SK-N-SH treated with all-trans-retinoic acid at 6 μM for 48 hours (cell line): ENCODE measurements around the gene TEX2.

Source experiments
- ATAC-seq: fragments of 200-7000 bp; cut with Tn5 transposase; 3 replicates; pipeline ENCODE4 v1.9.1; 2020; ENCODE audit warnings: mild to moderate bottlenecking, moderate library complexity
- ARNTL ChIP-seq: fragments of 450-650 bp; formaldehyde crosslinking; IDR thresholded peaks from 2 replicates; pipeline ENCODE4 v1.5.0; 2020; ENCODE audit warnings: low read depth, mild to moderate bottlenecking, moderate library complexity, borderline replicate concordance
- BACH2 ChIP-seq: fragments of 250-450 bp; sonication (Bioruptor Pico); IDR thresholded peaks from 2 replicates; pipeline ENCODE4 v1.9.0; 2021; ENCODE audit warnings: mild to moderate bottlenecking, borderline replicate concordance
- CREB5 ChIP-seq: fragments of 250-450 bp; sonication (Bioruptor Pico); IDR thresholded peaks from 2 replicates; pipeline ENCODE4 v1.5.1; 2020; ENCODE audit warnings: low read depth, mild to moderate bottlenecking, moderate library complexity
- CSDC2 ChIP-seq: fragments of 250-450 bp; sonication (Bioruptor Pico); IDR thresholded peaks from 2 replicates; pipeline ENCODE4 v1.5.0; 2020; ENCODE audit warnings: mild to moderate bottlenecking, moderate library complexity
- ESRRG ChIP-seq: fragments of 250-450 bp; sonication (Bioruptor Pico); IDR thresholded peaks from 2 replicates; pipeline ENCODE4 v1.6.1; 2021; ENCODE audit warnings: mild to moderate bottlenecking
- GLIS3 ChIP-seq: fragments of 250-450 bp; sonication (Bioruptor Pico); IDR thresholded peaks from 2 replicates; pipeline ENCODE4 v1.5.0; 2020; ENCODE audit warnings: mild to moderate bottlenecking, moderate library complexity
- ISL1 ChIP-seq: fragments of 250-450 bp; sonication (Bioruptor Pico); IDR thresholded peaks from 2 replicates; pipeline ENCODE4 v2.1.2; 2022; ENCODE audit warnings: mild to moderate bottlenecking, moderate library complexity
- OSR1 ChIP-seq: fragments of 250-450 bp; sonication (Bioruptor Pico); IDR thresholded peaks from 2 replicates; pipeline ENCODE4 v1.8.0; 2022; ENCODE audit warnings: moderate library complexity, mild to moderate bottlenecking, inconsistent platforms
- PATZ1 ChIP-seq: fragments of 250-450 bp; sonication (Bioruptor Pico); IDR thresholded peaks from 2 replicates; pipeline ENCODE4 v1.8.0; 2020; ENCODE audit warnings: mild to moderate bottlenecking, moderate library complexity, borderline replicate concordance
- POU6F1 ChIP-seq: fragments of 250-450 bp; sonication (Bioruptor Pico); IDR thresholded peaks from 2 replicates; pipeline ENCODE4 v1.8.0; 2021; ENCODE audit warnings: low read depth, mild to moderate bottlenecking, moderate library complexity, borderline replicate concordance
- RARB ChIP-seq: fragments of 250-450 bp; sonication (Bioruptor Pico); IDR thresholded peaks from 2 replicates; pipeline ENCODE4 v1.8.0; 2021; ENCODE audit warnings: mild to moderate bottlenecking, moderate library complexity
- TCF4 ChIP-seq: fragments of 250-450 bp; sonication (Bioruptor Pico); IDR thresholded peaks from 2 replicates; pipeline ENCODE4 v1.8.0; 2021; ENCODE audit warnings: mild to moderate bottlenecking, moderate library complexity, borderline replicate concordance
- TSHZ2 ChIP-seq: fragments of 250-450 bp; sonication (Bioruptor Pico); IDR thresholded peaks from 2 replicates; pipeline ENCODE4 v1.5.0; 2020; ENCODE audit warnings: mild to moderate bottlenecking, moderate library complexity
- ZC3H10 ChIP-seq: fragments of 250-450 bp; sonication (Bioruptor Pico); IDR thresholded peaks from 2 replicates; pipeline ENCODE4 v1.5.1; 2021; ENCODE audit warnings: mild to moderate bottlenecking, moderate library complexity
- ZFP3 ChIP-seq: fragments of 250-450 bp; sonication (Bioruptor Pico); IDR thresholded peaks from 2 replicates; pipeline ENCODE4 v1.5.0; 2020; ENCODE audit warnings: mild to moderate bottlenecking, moderate library complexity
- ZFP30 ChIP-seq: fragments of 450-650 bp; formaldehyde crosslinking; IDR thresholded peaks from 2 replicates; pipeline ENCODE4 v1.5.0; 2022; ENCODE audit warnings: mild to moderate bottlenecking, moderate library complexity
- ZNF565 ChIP-seq: fragments of 450-650 bp; formaldehyde crosslinking; conservative IDR thresholded peaks from 2 replicates; pipeline ENCODE4 v1.5.0; 2020; ENCODE audit warnings: low read depth, mild to moderate bottlenecking, moderate library complexity
- ZNF70 ChIP-seq: fragments of 450-650 bp; formaldehyde crosslinking; IDR thresholded peaks from 2 replicates; pipeline ENCODE4 v1.5.0; 2020; ENCODE audit warnings: mild to moderate bottlenecking, moderate library complexity
- ZNF8 ChIP-seq: fragments of 450-650 bp; formaldehyde crosslinking; IDR thresholded peaks from 2 replicates; pipeline ENCODE4 v1.5.0; 2020; ENCODE audit warnings: mild to moderate bottlenecking, moderate library complexity

Gene TEX2

GRCh38 chr17:64161380-64162176, 101.5 kb downstream of the TEX2 start:
- ATAC-seq, result no peak
- TF ChIP-seq RARB (CRISPR knock-in tag), result no peak
- TF ChIP-seq TSHZ2 (CRISPR knock-in tag), result no peak
- TF ChIP-seq ZFP30 (CRISPR knock-in tag), result no peak
- TF ChIP-seq GLIS3, result no peak
- TF ChIP-seq CREB5 (CRISPR knock-in tag), result no peak
- no peak for TF ChIP-seq ZNF70 (CRISPR knock-in tag)
- no peak for TF ChIP-seq ESRRG (CRISPR knock-in tag)
- TF ChIP-seq TCF4 (CRISPR knock-in tag), result no peak

- peak; percentile 42 for ATAC-seq
- no peak for TF ChIP-seq ZNF70 (CRISPR knock-in tag)
- no peak for TF ChIP-seq ESRRG (CRISPR knock-in tag)
- TF ChIP-seq ZNF8 (CRISPR knock-in tag), result no peak
- no peak for TF ChIP-seq ZFP30 (CRISPR knock-in tag)
- TF ChIP-seq RARB (CRISPR knock-in tag), result no peak
- TF ChIP-seq POU6F1, result no peak
- TF ChIP-seq GLIS3, result no peak
- no peak for TF ChIP-seq PATZ1 (CRISPR knock-in tag)
- TF ChIP-seq ZNF565 (CRISPR knock-in tag), result no peak
- TF ChIP-seq ZFP3, result no peak
Observed at GRCh38 chr17:64160378-64160777, 102.7 kb downstream of the TEX2 start.

GRCh38 chr17:64158831-64159590, 104.0 kb downstream of the TEX2 start:
- no peak for ATAC-seq
- no peak for TF ChIP-seq TCF4 (CRISPR knock-in tag)

GRCh38 chr17:64158406-64158805, 104.7 kb downstream of the TEX2 start:
- ATAC-seq, result no peak
- TF ChIP-seq ZNF70 (CRISPR knock-in tag), result no peak
- no peak for TF ChIP-seq POU6F1
- TF ChIP-seq TSHZ2 (CRISPR knock-in tag), result no peak
- no peak for TF ChIP-seq CSDC2 (CRISPR knock-in tag)
- no peak for TF ChIP-seq PATZ1 (CRISPR knock-in tag)
- TF ChIP-seq ARNTL (CRISPR knock-in tag), result no peak
- TF ChIP-seq BACH2 (CRISPR knock-in tag), result no peak
- TF ChIP-seq OSR1 (CRISPR knock-in tag), result no peak
- TF ChIP-seq ISL1, result no peak
- TF ChIP-seq TCF4 (CRISPR knock-in tag), result no peak
- no peak for TF ChIP-seq ZC3H10 (CRISPR knock-in tag)
- no peak for TF ChIP-seq ZFP30 (CRISPR knock-in tag)
